ENCODE measurements around the gene CYP2C8. TPM values are rescaled to one million over a fixed set of nuclear protein-coding genes. Genes with fewer than 3 reads are reported as not detected.

The CYP2C8 gene
- total RNA-seq, 2 donors from 2014 or later, result 3.1 to 3.4 TPM

GRCh38 chr10:95049919-95050318, 19.4 kb downstream of the CYP2C8 start:
- Histone ChIP-seq H3K4me3 (ENCODE audit: low read length) (no peak overlapping the region), H3K27ac (ENCODE audit: low read depth, low read length) (no peak overlapping the region), H3K9me3 (ENCODE audit: control insufficient read depth, low read length) (peaks cover 16% of the 10 kb centered on the region), H3K27me3 (ENCODE audit: control insufficient read depth, insufficient read depth, low read length, poor library complexity, severe bottlenecking) (no peaks in the 10 kb centered on the region), H3K9ac (ENCODE audit: extremely low read depth, low read length, poor library complexity, severe bottlenecking) (no peak overlapping the region), H3K36me3 (ENCODE audit: control insufficient read depth, insufficient read depth, low read length) (no peaks in the 10 kb centered on the region), H3K4me1 (ENCODE audit: control insufficient read depth, insufficient read depth, low read length) (no peaks in the 10 kb centered on the region)
- Mint-ChIP-seq H3K36me3 (ENCODE audit: low read depth) (no peaks in the 10 kb centered on the region), H3K27ac (no peak overlapping the region), H3K9me3 (no peaks in the 10 kb centered on the region), H3K4me1 (no peaks in the 10 kb centered on the region), H3K4me3 (no peak overlapping the region), H3K27me3 (ENCODE audit: insufficient read depth) (no peaks in the 10 kb centered on the region)
- 97 to 100% methylated on average over 2 of the region's 2 CpGs for WGBS, 2 experiments (ENCODE audit: insufficient coverage in 1 of 2, insufficient read length in 1 of 2)
- no peak for TF ChIP-seq CTCF (conservative IDR thresholded peaks at IDR 0.05)
- DNase-seq, result no peak

- WGBS, 2 experiments (ENCODE audit: insufficient coverage in 1 of 2, insufficient read length in 1 of 2), result 89 to 100% methylated on average over 1 to 2 of the region's 2 CpGs
- Mint-ChIP-seq H3K36me3 (ENCODE audit: low read depth) (no peaks in the 10 kb centered on the region), H3K4me1 (no peaks in the 10 kb centered on the region), H3K9me3 (no peaks in the 10 kb centered on the region), H3K27me3 (ENCODE audit: insufficient read depth) (no peaks in the 10 kb centered on the region), H3K27ac (no peak overlapping the region), H3K4me3 (no peak overlapping the region)
- H3K9me3 ChIP-seq (ENCODE audit: control insufficient read depth, low read length), result peaks cover 16% of the 10 kb centered on the region
- no peak for TF ChIP-seq CTCF (conservative IDR thresholded peaks at IDR 0.05)
- H3K4me1 ChIP-seq (ENCODE audit: control insufficient read depth, insufficient read depth, low read length), result no peaks in the 10 kb centered on the region
- no peaks in the 10 kb centered on the region for H3K27me3 ChIP-seq (ENCODE audit: control insufficient read depth, insufficient read depth, low read length, poor library complexity, severe bottlenecking)
- H3K27ac ChIP-seq (ENCODE audit: low read depth, low read length), result no peak overlapping the region
- no peak for DNase-seq
- H3K9ac ChIP-seq (ENCODE audit: extremely low read depth, low read length, poor library complexity, severe bottlenecking), result no peak overlapping the region
- H3K36me3 ChIP-seq (ENCODE audit: control insufficient read depth, insufficient read depth, low read length), result no peaks in the 10 kb centered on the region
- H3K4me3 ChIP-seq (ENCODE audit: low read length), result no peak overlapping the region
Observed at GRCh38 chr10:95048206-95048605, 21.1 kb downstream of the CYP2C8 start.

GRCh38 chr10:95039281-95039680, 30.0 kb downstream of the CYP2C8 start:
- H3K36me3 Mint-ChIP-seq (ENCODE audit: low read depth), result no peaks in the 10 kb centered on the region
- H3K4me1 ChIP-seq (ENCODE audit: control insufficient read depth, insufficient read depth, low read length), result peaks cover 9% of the 10 kb centered on the region
- 100% methylated on average over 1 of the region's 2 CpGs for WGBS, 2 experiments (ENCODE audit: insufficient coverage in 1 of 2, insufficient read length in 1 of 2)
- H3K27ac Mint-ChIP-seq, result no peak overlapping the region
- no peaks in the 10 kb centered on the region for H3K9me3 ChIP-seq (ENCODE audit: control insufficient read depth, low read length)
- DNase-seq, result no peak
- no peaks in the 10 kb centered on the region for H3K9me3 Mint-ChIP-seq
- H3K4me1 Mint-ChIP-seq, result peaks cover 15% of the 10 kb centered on the region
- H3K4me3 Mint-ChIP-seq, result no peak overlapping the region
- no peaks in the 10 kb centered on the region for H3K27me3 Mint-ChIP-seq (ENCODE audit: insufficient read depth)
- no peak overlapping the region for H3K4me3 ChIP-seq (ENCODE audit: low read length)
- no peak overlapping the region for H3K9ac ChIP-seq (ENCODE audit: extremely low read depth, low read length, poor library complexity, severe bottlenecking)
- no peaks in the 10 kb centered on the region for H3K27me3 ChIP-seq (ENCODE audit: control insufficient read depth, insufficient read depth, low read length, poor library complexity, severe bottlenecking)
- no peak overlapping the region for H3K27ac ChIP-seq (ENCODE audit: low read depth, low read length)
- TF ChIP-seq CTCF (conservative IDR thresholded peaks at IDR 0.05), result no peak
- H3K36me3 ChIP-seq (ENCODE audit: control insufficient read depth, insufficient read depth, low read length), result no peaks in the 10 kb centered on the region
